ENCODE results near the gene CMIP. TPM values are rescaled to one million over a fixed set of nuclear protein-coding genes. Genes with fewer than 3 reads are reported as not detected.

CMIP gene
- polyA plus RNA-seq, 1 experiment, result 2.7 TPM

GRCh38 chr16:81487301-81487720 lies 42.7 kb downstream of the CMIP start:
- no peak for TF ChIP-seq CTCF (IDR thresholded peaks at IDR 0.05; ENCODE audit: low read depth, low read length)
- DNase-seq (ENCODE audit: low read depth, low spot score), result no peak
- Histone ChIP-seq H3K27me3 (ENCODE audit: control insufficient read depth, insufficient read depth, low read length) (no peaks in the 10 kb centered on the region), H3K27ac (ENCODE audit: low read depth, low read length) (no peak overlapping the region), H3K9me3 (ENCODE audit: control insufficient read depth, insufficient read depth, low read length) (peaks cover 3% of the 10 kb centered on the region; the same call in 1 of the 2 replicates), H3K4me3 (ENCODE audit: low read depth, low read length) (no peak overlapping the region)
- CTCF ChIA-PET, result no interaction called here
- POLR2A ChIA-PET, result no interaction called here

DNA sequence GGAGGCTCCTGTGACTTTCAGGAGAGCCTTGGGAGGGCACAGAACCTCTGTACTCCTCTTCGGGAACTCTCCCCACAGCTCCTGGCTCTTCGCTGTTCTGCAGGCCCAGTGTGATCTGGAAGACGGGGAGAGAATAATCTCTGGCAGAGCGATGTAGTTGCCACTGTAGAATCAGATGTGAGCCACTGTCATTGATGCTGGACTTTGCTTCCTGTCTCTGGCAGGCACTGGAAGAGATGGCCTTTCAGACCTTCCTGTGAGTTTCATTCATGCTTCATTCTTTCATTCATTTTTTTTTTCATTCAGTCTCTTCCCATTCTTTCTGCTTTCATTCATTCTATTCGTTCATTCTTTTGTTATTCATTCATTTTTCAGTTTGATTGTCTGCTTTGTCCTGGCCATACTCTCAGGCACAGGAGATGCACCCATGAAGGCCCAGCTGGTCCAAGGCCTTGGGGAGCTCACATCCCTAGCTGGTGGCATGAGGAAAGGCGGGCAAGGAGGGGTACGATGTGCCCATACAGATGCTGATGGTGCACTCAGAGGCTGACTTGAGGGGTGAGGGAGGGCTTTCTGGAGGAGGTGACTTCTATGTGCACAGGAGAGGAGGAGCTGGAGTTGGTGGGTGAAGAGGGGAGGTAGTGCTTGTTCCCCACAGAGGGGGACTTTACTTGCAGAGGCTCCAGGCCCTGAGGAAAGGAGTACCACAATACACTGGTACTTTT lies 44.2 kb downstream of the CMIP start:
- Histone ChIP-seq H3K27ac (ENCODE audit: low read depth, low read length) (no peak overlapping the region), H3K27me3 (ENCODE audit: control insufficient read depth, insufficient read depth, low read length) (no peaks in the 10 kb centered on the region), H3K4me3 (ENCODE audit: low read depth, low read length) (no peak overlapping the region), H3K9me3 (ENCODE audit: control insufficient read depth, insufficient read depth, low read length) (peaks cover 3% of the 10 kb centered on the region; the same call in 1 of the 2 replicates)
- TF ChIP-seq CTCF (IDR thresholded peaks at IDR 0.05; ENCODE audit: low read depth, low read length), result no peak
- ChIA-PET POLR2A (no interaction called here), CTCF (no interaction called here)
- no peak for DNase-seq (ENCODE audit: low read depth, low spot score)

DNA sequence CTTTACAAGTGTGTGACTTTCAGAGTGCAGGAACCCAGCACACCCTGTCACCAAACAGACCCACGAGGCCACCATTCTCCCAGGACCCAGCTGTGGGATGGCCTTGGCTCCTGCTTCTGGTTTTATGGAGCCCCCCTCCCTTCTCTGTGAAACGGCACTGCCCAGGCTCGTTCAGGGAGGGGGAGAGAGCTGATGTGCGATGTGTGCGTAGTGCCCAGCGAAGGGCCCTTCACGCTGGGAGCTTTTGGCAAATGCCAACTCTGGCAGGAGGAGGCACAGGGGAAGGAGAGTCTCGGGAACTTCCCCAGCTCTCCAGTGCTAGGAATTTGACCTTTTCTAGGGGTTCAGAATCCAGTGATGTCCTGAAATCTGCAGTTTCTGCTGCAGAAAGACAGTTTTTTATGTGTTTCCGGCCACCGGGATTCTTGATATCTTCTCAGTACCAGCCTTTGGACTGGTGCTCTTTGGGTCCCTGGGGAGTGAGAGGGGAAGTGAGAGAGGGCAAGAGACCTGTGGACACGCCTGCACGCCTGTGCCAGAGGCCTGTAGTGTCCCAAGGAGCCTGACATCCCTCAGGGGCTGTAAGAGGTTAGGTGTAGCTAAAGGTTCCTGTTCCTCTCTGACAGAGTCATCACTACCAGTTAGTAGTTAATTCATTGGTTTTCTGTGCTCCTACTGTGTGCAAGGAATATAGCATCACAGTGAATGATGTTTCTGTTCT lies 45.1 kb downstream of the CMIP start:
- peaks cover 3% of the 10 kb centered on the region; the same call in 1 of the 2 replicates for H3K9me3 ChIP-seq (ENCODE audit: control insufficient read depth, insufficient read depth, low read length)
- POLR2A ChIA-PET, result no interaction called here
- no peak overlapping the region for H3K27ac ChIP-seq (ENCODE audit: low read depth, low read length)
- CTCF ChIA-PET, result no interaction called here
- no peak for DNase-seq (ENCODE audit: low read depth, low spot score)
- no peak overlapping the region for H3K4me3 ChIP-seq (ENCODE audit: low read depth, low read length)
- no peak for TF ChIP-seq CTCF (IDR thresholded peaks at IDR 0.05; ENCODE audit: low read depth, low read length)
- no peaks in the 10 kb centered on the region for H3K27me3 ChIP-seq (ENCODE audit: control insufficient read depth, insufficient read depth, low read length)

DNA sequence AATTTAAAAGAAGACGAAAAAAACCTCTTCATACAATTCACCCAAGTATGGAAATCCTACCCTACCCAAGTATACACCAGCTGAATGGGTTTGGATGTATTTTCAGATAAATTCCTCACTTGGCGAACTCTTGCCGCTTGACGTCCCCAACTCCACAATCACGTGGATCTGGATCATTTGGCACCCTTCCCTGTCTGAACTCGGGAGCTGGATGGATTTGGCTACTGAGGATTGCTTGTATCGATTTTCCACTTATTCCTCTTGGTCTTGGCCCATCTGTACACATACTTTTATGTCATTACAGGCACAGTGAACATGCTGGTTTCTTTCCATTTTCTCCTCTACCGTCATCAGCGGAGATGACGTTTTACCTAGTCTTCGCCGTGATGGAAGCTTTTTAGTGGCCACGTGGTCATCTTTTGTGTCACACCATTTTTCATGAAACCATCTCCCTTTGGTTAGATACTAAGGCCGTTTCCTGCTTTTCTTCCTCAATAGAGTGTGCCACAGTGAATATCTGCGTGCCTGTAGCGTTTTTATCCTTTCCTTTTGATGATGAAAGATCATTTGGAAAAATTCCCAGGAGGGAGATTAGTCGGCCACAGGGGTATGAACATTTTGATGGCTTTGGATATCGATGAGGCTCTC lies 47.1 kb downstream of the CMIP start:
- no peak for DNase-seq (ENCODE audit: low read depth, low spot score)
- Histone ChIP-seq H3K27ac (ENCODE audit: low read depth, low read length) (no peak overlapping the region), H3K4me3 (ENCODE audit: low read depth, low read length) (no peak overlapping the region), H3K27me3 (ENCODE audit: control insufficient read depth, insufficient read depth, low read length) (no peaks in the 10 kb centered on the region), H3K9me3 (ENCODE audit: control insufficient read depth, insufficient read depth, low read length) (peaks cover 3% of the 10 kb centered on the region; the same call in 1 of the 2 replicates)
- ChIA-PET POLR2A (interaction anchor here (0.6 kb wide), 1 partner anchor 13 kb away, joined by 18 read pairs; no protein-coding TSS in a partner anchor), CTCF (no interaction called here)
- TF ChIP-seq CTCF (IDR thresholded peaks at IDR 0.05; ENCODE audit: low read depth, low read length), result no peak
